GM13977 (cell line): Measurements from ENCODE around the gene HS6ST1.

Experiments used
- DNase-seq: peaks from one replicate; pipeline ENCODE4 v3.0.0; 2012; ENCODE audit warnings: low spot score
- in situ Hi-C: fragments of 300-500 bp; cut with MboI; formaldehyde crosslinking; loops from one replicate; pipeline ENCODE4 v1.12.0; 2022; ENCODE audit warnings: low sequenced_read_pairs, low pct_unique_long_range_greater_than_20kb, mixed read lengths, inconsistent platforms; ENCODE audit not compliant: unreplicated experiment
- TF ChIP-seq, protein P1 (sequence below): IDR thresholded peaks from 2 replicates; pipeline ENCODE4 v1.5.1; 2012; ENCODE audit warnings: mild to moderate bottlenecking, control low read depth; ENCODE audit not compliant: insufficient read depth; ENCODE audit errors: extremely low read depth, missing control alignments

HS6ST1 gene

DNA sequence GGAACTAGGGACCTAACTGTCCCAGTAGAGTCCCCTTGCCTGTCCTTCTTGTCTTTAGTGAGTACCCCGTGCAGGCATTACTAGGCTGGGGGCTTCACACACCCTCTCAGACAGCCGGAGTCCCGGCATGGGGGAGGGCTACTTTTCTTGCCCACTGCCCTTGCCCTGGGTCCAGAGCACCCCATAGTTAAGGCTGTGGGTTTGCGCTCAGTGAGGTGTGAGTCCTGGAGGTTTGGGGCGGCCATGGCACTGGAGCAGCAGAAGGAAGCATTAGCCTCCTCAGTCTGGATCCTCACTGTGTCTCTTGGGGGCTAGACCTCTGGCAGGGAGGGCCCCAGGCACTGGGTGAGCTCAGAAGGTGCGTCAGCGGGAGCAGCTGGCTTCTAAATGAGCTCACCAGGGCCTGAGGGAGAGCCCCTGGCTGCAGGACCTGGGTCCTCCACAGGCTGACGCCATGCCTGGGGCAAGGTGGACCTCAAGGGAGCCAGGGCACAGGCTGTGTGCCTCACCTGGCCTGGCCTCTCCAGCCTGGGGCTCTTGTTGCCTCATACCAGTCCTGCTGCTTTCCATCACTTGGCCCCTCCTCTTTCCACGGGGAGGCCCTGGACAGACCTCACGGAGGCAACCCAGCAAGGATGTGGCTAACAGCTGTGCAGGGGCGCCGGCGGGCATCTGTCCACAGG, 27.4 kb downstream of the HS6ST1 start:
- DNase-seq = no peak
- in situ Hi-C loops = no loop called here
- TF ChIP-seq, protein P1, sequence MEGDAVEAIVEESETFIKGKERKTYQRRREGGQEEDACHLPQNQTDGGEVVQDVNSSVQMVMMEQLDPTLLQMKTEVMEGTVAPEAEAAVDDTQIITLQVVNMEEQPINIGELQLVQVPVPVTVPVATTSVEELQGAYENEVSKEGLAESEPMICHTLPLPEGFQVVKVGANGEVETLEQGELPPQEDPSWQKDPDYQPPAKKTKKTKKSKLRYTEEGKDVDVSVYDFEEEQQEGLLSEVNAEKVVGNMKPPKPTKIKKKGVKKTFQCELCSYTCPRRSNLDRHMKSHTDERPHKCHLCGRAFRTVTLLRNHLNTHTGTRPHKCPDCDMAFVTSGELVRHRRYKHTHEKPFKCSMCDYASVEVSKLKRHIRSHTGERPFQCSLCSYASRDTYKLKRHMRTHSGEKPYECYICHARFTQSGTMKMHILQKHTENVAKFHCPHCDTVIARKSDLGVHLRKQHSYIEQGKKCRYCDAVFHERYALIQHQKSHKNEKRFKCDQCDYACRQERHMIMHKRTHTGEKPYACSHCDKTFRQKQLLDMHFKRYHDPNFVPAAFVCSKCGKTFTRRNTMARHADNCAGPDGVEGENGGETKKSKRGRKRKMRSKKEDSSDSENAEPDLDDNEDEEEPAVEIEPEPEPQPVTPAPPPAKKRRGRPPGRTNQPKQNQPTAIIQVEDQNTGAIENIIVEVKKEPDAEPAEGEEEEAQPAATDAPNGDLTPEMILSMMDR = no peak

DNA sequence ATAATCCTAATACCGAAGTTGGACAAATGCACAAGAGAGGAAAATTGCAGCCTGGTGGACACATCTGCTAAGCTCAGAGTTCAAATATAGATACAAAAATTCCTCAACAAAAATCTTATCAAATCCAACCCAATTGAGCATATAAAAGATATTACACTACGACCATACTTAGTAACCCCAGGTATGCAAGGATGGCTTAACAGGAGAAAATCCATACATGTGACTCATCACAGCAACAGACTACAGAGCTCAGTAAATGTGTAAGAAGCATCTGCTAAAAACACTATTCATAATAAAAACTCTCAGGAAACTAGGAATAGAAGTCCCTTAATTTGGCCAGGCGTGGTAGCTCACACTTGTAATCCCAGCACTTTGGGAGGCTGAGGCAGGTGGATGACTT, 28.3 kb downstream of the HS6ST1 start:
- DNase-seq = no peak
- TF ChIP-seq, protein P1 = no peak
- in situ Hi-C loops = no loop called here

DNA sequence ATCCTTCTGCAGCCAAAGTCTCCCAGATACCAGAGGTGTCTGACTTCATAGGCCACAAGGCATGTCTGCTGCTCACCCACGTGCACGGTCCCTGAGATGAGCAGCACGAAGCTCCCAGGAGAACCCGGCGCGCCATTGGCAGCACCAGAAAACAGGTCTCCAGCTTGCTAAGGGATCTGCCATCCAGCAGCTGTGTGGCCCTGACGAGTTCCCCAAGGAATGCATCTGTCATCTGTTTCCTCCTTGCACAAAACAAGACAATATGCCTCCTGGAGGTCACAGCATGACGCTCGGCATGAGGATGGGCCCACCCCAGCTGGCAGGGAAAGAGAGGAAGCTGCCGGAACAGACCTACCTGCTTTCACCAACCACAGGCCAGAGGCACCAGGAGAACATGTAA, 29.2 kb downstream of the HS6ST1 start:
- TF ChIP-seq, protein P1 = no peak
- in situ Hi-C loops = no loop called here
- no peak for DNase-seq

DNA sequence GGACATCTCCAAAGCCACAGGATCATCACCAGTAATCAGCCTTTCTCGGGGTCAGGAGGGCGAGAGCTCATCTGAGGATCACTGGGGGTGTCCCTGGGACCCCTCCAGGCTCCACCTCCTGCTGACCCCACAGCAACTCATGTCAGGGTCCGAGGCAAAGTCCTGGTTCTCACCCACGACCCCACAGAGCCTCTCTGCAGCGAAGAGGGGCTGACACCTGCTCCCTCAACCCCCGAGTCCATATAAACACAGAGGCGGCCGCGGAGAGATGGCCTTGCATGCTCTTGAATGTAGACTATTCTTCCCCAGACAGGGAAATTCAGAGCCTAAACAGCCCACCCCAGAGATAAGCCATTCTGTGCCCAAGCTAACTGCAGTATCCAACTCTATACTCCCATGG, 29.9 kb downstream of the HS6ST1 start:
- in situ Hi-C loops = no loop called here
- TF ChIP-seq, protein P1 = no peak

DNA sequence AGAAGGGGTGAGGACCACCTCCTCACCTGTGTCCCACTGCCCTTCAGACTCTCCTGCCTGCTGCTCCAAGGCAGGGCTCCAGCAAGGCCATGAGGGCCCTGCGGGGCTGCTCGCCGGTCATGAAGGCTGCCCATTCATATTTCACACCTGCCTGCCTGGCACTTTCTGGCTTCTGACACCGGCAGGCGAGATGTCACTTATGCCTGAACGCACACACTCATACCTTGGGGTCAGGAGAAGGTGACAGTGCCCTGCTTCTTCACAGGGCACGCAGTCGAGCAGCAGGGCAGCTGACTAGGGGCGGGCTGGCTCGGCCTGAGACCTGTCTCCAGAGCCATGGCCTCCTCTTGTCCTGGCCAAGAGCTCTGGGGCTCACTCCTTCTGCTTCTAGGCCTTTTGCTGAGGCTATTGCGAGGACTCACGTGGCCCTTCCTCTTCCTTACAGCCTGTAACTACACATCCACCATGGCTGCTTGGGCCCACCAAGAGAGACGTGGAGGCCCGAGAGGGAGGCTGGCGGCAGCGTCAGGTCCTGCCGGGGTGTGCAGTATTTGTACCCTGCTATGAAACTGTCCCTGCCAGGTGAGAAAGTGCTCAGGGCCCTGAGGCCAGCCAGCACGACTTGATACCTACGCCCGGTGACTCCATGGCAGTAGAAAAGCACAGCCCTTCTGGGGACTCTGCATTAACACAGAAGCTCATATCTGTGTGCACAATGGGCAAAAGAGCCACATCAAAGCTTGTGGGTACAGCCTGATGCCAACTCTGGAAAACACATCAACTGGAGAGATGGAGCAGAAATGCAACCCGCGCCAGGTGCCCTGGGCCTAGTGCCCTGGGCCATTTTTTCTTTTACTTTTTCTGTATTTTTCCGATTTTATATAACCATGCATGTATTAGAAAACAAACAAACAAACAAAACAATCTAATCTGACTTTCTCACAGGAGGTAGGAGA, 30.6 kb downstream of the HS6ST1 start:
- DNase-seq = no peak
- in situ Hi-C loops = no loop called here
- TF ChIP-seq, protein P1 = no peak

More for the DNA sequence above, 29.9 kb downstream of the HS6ST1 start:
- DNase-seq = no peak

DNA sequence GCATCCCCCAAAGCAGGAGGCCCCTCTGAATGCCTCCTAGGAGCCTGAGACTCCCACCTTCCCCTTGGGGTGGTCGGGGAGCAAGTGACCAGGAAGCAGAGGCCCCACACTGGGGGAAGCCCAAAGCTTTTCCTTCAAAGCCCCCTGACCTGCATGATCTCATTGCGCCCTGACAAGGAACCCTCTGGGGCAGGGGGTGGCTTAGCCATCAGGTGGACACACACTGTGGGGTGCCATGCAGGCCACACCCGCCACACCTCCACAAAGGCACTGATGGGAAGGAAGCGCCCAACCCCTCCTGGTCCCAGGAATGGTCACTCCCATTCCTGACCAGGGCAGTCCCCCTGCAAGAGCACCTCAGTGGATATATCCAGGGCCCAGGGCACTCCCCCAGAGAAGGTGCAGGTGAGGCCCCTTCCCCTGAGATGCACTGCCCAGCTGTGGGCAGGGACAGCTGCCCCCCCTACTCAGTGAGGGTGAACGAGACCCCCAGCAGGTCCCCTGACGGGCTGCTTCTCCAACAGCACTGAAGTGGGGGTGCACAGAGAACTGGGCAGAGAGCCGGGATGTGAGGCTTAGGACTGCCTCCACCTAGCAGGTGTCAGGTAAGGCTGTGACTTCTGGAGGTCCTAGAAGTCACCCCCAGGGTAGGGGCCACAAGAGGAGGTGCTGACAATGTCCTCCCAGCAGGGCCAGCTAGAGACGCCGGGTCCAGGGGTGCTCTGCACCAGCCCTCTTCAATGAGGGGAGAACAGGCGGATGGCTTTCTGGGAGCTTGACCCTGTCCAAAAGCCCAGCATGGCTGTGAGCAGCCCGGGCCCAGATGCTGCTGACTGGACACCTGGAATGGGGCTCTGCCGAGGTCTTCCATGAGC, 31.5 kb downstream of the HS6ST1 start:
- TF ChIP-seq, protein P1 = no peak
- DNase-seq = no peak
- in situ Hi-C loops = no loop called here
